HUES48 (cell line): ENCODE measurements around the gene PIK3C2A.

Experiments
- H3K27ac ChIP-seq: one replicate; pipeline ENCODE4 v1.7.0; 2013; ENCODE audit warnings: low read depth, low read length, inconsistent platforms
- H3K27me3 ChIP-seq: 2 replicates; pipeline ENCODE4 v1.6.1; 2013; ENCODE audit warnings: mild to moderate bottlenecking, low read length; ENCODE audit not compliant: control insufficient read depth, insufficient read depth
- H3K36me3 ChIP-seq: 2 replicates; pipeline ENCODE4 v1.6.1; 2013; ENCODE audit warnings: low read length; ENCODE audit not compliant: control insufficient read depth, insufficient read depth
- H3K4me1 ChIP-seq: 2 replicates; pipeline ENCODE4 v1.6.1; 2013; ENCODE audit warnings: mild to moderate bottlenecking, low read length; ENCODE audit not compliant: control insufficient read depth, insufficient read depth
- H3K4me3 ChIP-seq: 2 replicates; pipeline ENCODE4 v1.5.1; 2013; ENCODE audit warnings: mild to moderate bottlenecking, low read depth, low read length
- H3K9ac ChIP-seq: 2 replicates; pipeline ENCODE4 v1.6.1; 2013; ENCODE audit warnings: mild to moderate bottlenecking, low read depth, low read length, moderate library complexity
- H3K9me3 ChIP-seq: 2 replicates; pipeline ENCODE4 v1.6.1; 2013; ENCODE audit warnings: low read length; ENCODE audit not compliant: control insufficient read depth, insufficient read depth

Gene PIK3C2A

DNA sequence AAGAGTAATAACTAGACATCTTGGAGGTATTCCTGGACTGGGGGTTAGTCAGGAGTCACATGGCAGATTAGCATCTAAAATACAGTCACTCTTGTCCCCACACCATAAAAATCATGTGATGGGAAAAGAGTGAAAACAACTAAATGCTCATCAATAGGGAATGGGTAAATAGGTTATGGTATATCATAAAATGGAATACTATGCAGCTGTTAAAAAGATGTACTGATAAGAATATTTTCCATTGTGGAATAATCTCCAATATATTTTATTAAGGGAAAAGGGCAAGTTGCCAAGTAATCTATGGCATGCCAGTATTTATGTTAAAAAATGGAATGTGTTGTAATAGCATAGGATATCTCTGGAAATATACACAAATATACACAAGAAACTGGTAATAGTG, 6.6 kb upstream of the PIK3C2A start:
- H3K36me3 ChIP-seq, result 0 out of 2 replicates have a peak, but pooled peaks cover 3% of the 10 kb centered on the region
- H3K9me3 ChIP-seq, result no peaks in the 10 kb centered on the region; the same call in 1 of the 2 replicates
- no peak overlapping the region for H3K4me3 ChIP-seq
- H3K27me3 ChIP-seq, result no peaks in the 10 kb centered on the region
- H3K9ac ChIP-seq, result no peak overlapping the region
- H3K4me1 ChIP-seq, result peaks cover 2% of the 10 kb centered on the region; the same call in 1 of the 2 replicates
- H3K27ac ChIP-seq, result no peak overlapping the region

DNA sequence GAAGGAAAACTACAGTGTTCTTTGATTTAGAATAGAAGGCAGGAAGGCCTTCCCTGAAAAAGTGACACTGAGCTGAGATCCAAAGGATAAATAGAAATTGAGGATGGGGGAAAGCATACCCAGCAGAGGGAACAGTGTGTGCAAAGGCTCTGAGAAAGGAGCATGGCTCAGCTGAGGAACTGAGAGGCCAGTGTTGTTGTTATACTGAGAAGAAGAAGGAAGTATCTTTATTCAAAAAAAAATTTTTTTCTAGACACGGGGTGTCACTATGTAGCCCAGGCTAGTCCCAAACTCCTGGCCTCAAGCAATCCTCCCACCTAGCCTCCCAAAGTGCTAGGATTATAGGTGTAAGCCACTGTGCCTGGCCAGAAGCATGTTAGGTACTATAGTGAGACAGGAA, 3.5 kb upstream of the PIK3C2A start:
- Histone ChIP-seq H3K4me1 (peaks cover 8% of the 10 kb centered on the region; the same call in 1 of the 2 replicates), H3K4me3 (no peak overlapping the region), H3K36me3 (0 out of 2 replicates have a peak, but pooled peaks cover 3% of the 10 kb centered on the region), H3K27me3 (no peaks in the 10 kb centered on the region), H3K27ac (no peak overlapping the region), H3K9ac (no peak overlapping the region), H3K9me3 (no peaks in the 10 kb centered on the region; the same call in 1 of the 2 replicates)

DNA sequence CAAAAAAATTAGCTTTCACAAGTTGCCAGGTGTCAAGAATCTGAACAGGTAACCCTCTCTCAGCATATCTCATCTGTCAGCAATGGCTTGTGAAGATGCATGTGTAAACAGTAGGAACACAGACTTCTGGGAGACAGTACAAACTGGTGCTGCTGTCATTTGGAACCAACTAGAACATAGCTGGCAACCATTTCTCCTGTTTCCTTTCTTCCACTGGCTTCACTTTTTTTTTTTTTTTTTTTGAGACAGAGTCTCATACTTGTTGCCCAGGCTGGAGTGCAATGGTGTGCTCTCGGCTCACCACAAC, 2.1 kb upstream of the PIK3C2A start:
- Histone ChIP-seq H3K4me1 (peaks cover 8% of the 10 kb centered on the region; the same call in 1 of the 2 replicates), H3K9ac (no peak overlapping the region), H3K36me3 (peaks cover 7% of the 10 kb centered on the region; the same call in 1 of the 2 replicates), H3K27me3 (no peaks in the 10 kb centered on the region), H3K4me3 (no peak overlapping the region), H3K27ac (peak overlapping the region; percentile 28), H3K9me3 (no peaks in the 10 kb centered on the region; the same call in 1 of the 2 replicates)

DNA sequence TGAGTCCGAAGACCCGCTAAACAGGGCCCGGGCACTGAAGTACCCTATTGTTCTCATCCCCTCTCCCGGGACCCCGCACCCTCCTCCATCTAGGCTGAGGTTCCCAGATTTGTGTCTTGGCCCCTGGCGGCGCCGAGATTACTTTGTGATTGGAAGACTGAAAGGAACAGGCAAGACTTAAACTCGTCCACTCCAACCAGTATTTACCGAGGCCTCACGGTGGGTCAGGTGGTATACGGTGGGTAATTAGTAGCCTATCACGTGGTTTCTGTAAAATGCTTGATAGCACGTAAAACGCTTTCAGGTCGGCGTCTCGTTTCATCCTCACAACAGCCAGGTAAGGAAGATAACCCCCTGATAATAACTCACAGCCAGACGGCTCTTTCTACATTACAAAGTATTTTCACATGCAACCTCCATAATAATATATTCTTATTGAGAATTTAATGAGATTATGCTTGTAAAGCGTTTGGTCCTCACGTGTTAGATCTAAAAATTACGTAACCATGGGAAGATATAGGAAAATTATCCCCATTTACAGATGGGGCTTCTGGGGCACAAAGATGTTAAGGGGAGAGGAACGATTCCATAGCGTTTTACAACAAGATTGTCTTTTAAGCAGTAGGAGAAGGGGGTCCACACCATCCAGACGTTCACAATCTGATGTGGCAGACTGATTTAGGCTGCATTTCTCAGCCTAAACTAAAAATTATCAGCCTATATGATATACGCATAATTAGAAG, 642 bp upstream of the PIK3C2A start:
- Histone ChIP-seq H3K4me3 (peak overlapping the region; percentile 81), H3K27ac (peak overlapping the region; percentile 99), H3K4me1 (peaks cover 8% of the 10 kb centered on the region; the same call in 1 of the 2 replicates), H3K27me3 (no peaks in the 10 kb centered on the region), H3K36me3 (peaks cover 17% of the 10 kb centered on the region), H3K9ac (peak overlapping the region; percentile 90), H3K9me3 (no peaks in the 10 kb centered on the region)

DNA sequence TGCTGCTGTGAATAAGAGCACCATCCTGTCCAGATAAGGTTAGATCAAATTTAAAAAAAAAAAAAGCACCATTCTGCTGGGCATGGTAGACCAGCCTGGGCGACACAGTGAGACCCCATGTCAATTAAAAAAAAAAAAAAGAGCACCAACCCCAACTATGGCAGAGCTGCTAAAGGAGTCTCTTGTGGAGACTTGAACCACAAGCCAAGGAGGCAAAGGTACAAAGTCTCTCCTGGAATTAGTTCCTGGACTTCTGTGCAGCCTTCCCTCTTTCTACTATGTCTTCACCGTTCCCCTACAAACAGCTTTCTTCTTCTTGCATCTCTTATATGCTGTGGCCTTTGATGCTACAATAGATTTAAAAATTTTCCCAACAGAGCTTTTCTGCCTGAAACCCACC, 1.3 kb downstream of the PIK3C2A start:
- Histone ChIP-seq H3K4me1 (peaks cover 8% of the 10 kb centered on the region; the same call in 1 of the 2 replicates), H3K9ac (no peak overlapping the region), H3K36me3 (peaks cover 23% of the 10 kb centered on the region), H3K27ac (no peak overlapping the region), H3K9me3 (no peaks in the 10 kb centered on the region), H3K27me3 (no peaks in the 10 kb centered on the region), H3K4me3 (peak overlapping the region; percentile 81)

DNA sequence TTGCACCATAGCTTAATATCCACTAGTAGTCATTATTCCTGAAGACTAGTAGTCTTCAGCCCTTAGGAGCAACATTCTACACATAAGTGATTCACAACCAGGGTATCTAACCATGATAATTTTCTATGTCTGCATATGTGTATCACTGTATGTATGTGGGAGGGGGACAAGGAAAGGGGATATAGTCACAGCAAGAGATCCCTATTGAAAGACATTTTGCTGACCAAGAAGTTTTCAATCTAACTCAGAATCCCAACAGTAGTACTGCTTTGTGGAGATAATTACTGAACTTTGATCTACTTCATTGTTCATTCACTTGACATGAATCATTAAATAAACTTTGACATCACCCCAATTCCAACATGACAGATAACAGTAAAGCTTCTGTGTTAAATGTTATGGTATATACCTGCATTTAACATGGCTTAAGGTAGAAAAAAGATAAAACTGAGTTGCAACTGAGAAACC, 10.3 kb downstream of the PIK3C2A start:
- Histone ChIP-seq H3K4me3 (no peak overlapping the region), H3K27ac (no peak overlapping the region), H3K9me3 (no peaks in the 10 kb centered on the region), H3K4me1 (no peaks in the 10 kb centered on the region), H3K36me3 (peaks cover 17% of the 10 kb centered on the region), H3K9ac (no peak overlapping the region), H3K27me3 (no peaks in the 10 kb centered on the region)

DNA sequence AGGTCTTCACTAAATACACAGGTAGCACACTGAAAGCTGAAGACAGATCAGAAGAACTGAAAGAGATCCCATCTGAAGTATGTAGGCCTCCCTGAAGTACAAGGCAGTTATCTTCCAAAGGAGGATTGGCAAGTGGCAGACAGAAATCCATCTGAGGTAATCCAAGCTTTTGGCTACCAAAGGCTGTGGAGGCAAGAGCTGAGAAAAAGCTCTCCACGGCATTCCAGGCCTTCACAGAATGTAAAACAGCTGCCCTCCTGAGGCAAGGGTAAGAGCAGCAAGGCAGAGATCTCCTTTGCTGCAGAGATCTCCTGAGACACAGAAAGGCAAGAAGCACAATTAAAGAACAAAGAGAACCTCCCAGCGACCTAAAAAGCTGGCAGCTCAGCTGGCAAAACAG, 19.1 kb downstream of the PIK3C2A start:
- Histone ChIP-seq H3K9me3 (no peaks in the 10 kb centered on the region), H3K27me3 (no peaks in the 10 kb centered on the region), H3K9ac (no peak overlapping the region), H3K4me3 (no peak overlapping the region), H3K36me3 (peaks cover 26% of the 10 kb centered on the region), H3K27ac (no peak overlapping the region), H3K4me1 (no peaks in the 10 kb centered on the region)

DNA sequence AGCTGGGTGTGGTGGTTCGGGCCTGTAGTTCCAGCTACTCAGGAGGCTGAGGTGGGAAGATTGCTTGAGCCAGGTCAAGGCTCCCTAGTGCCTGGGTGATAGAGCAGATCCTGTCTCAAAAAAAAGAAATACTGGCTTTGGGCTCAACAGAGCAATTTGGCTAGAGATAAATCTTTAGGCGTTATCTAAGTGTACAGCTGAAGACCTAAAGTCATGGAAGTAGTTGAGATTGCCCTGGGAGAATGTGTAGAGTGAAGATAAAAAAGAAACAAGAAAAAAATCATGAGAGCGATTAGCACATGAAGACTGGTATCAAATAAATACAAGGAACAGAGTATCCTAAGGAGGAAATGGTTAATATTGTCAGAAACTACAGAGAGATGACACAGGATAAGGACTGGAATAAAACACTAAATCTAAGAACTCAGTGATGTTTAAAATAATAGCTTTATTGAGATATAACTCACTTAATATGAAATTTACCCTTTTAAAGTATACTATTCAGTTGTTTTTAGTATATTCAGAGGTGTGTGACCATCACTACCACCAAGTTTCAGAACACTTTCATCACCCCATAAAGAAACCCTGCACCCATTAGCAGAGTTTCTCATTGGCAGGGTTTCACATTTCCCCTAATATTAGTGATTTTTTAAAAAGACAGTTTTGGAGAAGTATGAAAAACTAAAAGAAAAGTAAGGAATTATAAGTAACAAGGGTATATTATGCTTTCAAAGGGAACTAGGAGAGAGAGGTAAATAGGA, 20.7 kb downstream of the PIK3C2A start:
- Histone ChIP-seq H3K9ac (no peak overlapping the region), H3K27ac (no peak overlapping the region), H3K27me3 (no peaks in the 10 kb centered on the region), H3K9me3 (no peaks in the 10 kb centered on the region), H3K36me3 (peaks cover 25% of the 10 kb centered on the region), H3K4me3 (no peak overlapping the region), H3K4me1 (no peaks in the 10 kb centered on the region)

DNA sequence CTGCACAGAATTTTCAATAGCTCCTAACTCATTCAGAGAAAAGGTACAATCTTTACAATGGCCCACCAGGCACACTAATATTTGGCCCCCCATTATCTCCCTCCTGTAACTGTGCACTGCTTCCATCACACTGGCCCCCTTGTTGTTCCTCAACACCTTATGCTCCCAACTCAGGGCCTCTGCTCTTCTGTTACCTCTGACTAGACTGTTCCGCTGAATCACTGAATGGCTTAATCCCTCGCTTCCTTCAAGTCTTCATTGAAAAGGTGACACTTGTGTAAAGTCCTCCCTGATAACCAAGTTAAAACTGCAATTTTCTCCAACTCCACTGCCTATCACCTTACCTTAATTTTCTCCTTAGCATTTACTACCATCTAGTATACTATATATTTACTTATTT, 21.8 kb downstream of the PIK3C2A start:
- no peaks in the 10 kb centered on the region for H3K9me3 ChIP-seq
- no peak overlapping the region for H3K27ac ChIP-seq
- H3K36me3 ChIP-seq, result peaks cover 15% of the 10 kb centered on the region; the same call in 1 of the 2 replicates
- H3K27me3 ChIP-seq, result no peaks in the 10 kb centered on the region
- H3K9ac ChIP-seq, result no peak overlapping the region
- H3K4me3 ChIP-seq, result no peak overlapping the region
- no peaks in the 10 kb centered on the region for H3K4me1 ChIP-seq

DNA sequence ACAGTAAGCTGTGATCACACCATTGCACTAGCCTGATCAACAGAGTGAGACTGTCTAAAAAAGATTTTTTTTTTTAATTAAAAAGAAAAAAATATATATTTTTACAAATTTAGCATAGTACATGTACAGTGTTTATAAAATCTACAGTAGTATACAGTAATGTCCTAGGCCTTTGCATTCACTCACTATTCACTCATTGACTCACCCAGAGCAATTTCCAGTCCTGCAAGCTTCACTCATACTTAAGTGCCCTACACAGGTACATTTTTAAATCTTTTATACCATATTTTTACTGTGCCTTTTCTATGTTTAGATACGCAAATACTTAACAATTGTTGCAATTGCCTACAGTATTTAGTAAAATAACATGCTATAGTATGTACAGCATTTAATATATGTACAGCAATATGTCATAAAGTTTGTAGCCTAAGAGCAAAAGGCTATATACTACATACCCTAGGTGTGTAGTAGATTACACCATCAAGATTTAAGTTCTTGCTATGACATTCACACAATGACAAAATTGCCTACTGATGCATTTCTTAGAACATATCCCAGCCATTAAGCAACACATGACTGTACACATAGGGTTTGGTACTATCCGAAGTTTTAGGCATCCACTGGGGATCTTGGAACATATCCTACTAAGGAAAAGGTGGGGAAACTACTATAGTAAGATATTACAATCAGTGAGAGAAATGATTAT, 22.8 kb downstream of the PIK3C2A start:
- Histone ChIP-seq H3K4me1 (no peaks in the 10 kb centered on the region), H3K36me3 (peaks cover 15% of the 10 kb centered on the region; the same call in 1 of the 2 replicates), H3K27ac (no peak overlapping the region), H3K27me3 (no peaks in the 10 kb centered on the region), H3K9ac (no peak overlapping the region), H3K9me3 (no peaks in the 10 kb centered on the region), H3K4me3 (no peak overlapping the region)
